GM21360 (cell line): ENCODE measurements around the gene CDC16.
A peak's percentile ranks its signal among the peaks of the same experiment; 100 is the strongest.
"Not testable (repeated sequence)": the region's sequence is repeated elsewhere in the genome, so short reads cannot be mapped to it uniquely, and the experiment has no call there.

ENCODE experiments used
- ATAC-seq: cut with Tn5 transposase; IDR thresholded peaks from one replicate; pipeline ENCODE4 v1.9.1; 2021; ENCODE audit warnings: mild to moderate bottlenecking, moderate library complexity; ENCODE audit not compliant: unreplicated experiment

Gene CDC16, protein sequence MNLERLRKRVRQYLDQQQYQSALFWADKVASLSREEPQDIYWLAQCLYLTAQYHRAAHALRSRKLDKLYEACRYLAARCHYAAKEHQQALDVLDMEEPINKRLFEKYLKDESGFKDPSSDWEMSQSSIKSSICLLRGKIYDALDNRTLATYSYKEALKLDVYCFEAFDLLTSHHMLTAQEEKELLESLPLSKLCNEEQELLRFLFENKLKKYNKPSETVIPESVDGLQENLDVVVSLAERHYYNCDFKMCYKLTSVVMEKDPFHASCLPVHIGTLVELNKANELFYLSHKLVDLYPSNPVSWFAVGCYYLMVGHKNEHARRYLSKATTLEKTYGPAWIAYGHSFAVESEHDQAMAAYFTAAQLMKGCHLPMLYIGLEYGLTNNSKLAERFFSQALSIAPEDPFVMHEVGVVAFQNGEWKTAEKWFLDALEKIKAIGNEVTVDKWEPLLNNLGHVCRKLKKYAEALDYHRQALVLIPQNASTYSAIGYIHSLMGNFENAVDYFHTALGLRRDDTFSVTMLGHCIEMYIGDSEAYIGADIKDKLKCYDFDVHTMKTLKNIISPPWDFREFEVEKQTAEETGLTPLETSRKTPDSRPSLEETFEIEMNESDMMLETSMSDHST

DNA sequence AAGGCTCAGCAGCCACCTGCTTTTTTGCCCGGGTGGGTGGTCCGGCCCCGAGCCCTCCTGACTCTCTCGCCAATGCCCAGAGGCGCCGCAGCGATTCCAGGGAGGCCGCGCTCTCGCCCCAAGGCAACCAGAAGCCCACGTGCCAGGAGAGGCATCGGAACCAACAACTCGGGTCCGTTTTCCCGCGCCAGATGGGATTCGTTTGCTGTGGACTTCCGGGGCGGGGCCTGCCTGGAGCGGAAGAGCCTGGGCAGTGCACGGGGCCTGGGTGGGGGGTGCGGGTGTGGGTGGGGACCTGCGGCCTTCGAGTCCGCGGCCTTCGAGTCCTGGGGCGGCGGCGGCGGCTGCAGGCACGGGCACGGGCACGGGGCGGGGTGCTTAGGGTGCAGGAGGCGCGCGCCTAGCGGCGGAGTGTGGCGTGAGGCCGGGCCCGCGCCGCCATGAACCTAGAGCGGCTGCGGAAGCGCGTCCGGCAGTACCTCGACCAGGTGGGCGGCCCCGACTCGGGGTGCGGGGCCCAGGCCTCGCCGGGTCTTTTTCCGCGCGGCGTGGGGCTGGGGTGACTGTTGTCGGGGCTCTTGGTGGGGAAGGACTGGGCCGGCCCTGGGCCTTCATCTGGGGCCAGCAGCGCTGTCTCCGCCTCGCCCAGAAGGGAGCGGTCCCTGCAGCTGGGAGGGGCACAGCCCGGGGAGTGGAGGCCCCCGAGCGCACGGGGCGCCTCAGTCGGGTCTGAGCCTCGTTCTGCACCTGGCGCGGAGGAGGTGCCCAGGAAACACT, at the start of gene CDC16:
Gene CDC16 (plus strand): TSS at position 253 of the 777 bp plus-strand sequence. CDS start 188 bp downstream, at position 441.
- ATAC-seq: peak; percentile 86

DNA sequence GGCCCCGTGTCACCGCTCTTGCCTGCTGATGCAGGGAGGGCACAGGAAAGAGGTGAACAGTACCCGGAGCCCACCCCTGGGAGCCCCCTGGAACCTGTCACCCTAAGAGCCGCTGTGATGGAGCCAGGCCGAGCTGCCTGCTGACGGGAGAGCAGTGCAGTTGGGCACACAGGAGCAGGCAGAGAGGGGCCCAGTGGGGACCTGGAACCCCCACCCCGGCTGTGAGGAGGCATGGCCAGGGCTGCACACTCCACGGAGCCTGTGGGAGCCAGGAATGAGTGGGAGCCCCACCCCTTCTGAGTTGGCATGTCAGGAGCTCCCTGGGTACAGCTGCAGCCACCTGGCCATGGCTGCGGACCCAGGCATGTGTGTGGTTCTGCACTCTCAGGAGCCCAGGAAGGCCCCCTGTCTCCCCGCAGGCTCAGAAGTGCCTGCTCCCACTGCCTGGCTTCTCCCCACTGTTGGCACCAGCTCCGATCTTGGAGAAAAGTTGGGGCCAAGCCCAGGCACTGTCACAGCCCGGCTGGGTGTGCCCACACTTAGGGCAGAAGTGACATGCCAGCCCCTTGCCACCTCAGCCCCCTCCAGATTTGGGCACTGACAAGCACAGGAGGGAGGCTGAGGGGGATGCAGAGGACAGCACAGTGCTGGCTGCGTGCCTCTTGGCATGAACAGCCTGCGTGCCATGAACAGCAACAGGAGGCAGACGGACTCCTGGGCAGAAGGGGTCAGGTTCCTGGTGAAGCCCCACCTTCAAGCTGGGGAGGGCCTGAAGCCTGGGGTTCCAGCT, 49.3 kb upstream of the CDC16 start:
- no peak for ATAC-seq

DNA sequence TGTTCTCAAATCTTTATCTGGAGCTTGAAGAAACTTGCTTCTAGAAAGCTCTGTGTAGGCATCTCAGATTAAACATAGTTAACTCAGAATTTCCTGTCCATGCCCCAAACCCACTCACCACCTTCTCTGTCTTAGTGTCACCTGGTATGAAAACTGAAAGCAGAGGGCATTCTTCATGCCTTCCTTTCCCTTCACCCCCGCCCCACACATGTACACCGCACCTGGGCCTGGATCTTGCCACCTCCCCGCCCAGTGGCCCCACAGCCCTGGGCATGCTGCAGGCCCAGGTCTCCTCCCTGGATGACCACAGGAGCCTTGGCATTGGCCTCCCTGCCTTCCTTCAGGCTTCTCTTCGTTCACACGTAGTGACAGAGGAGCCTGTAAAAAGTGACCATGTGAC, 39.8 kb upstream of the CDC16 start:
- no peak for ATAC-seq

DNA sequence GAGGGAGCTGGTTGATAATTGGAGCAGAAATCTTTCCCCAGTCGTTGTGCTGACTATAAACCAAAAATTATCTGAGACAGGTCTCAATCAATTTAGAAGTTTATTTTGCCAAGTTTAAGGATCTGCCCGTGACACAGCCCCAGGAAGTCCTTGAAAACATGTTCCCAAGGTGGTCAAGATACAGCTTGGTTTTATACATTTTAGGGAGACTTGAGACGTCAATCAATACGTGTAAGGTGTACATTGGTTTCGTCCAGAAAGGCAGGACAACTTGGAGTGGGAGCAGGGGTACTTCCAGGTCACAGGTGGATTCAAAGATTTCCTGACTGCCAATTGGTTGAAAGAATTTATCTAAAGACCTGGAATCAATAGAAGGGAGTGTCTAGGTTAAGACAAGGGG, 38.1 kb upstream of the CDC16 start:
- ATAC-seq: no peak

DNA sequence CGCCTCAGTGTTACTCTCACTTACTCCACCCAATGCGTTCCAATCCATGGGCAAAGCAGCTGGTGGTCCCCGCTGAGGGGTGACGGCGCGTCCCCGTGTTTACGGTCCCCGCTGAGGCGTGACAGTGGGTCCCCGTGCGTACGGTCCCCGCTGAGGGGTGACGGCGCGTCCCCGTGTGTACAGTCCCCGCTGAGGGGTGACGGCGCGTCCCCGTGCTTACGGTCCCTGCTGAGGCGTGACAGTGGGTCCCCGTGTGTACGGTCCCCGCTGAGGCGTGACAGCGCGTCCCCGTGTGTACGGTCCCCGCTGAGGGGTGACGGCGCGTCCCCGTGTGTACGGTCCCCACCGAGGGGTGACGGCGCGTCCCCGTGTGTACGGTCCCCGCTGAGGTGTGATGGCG, 36.1 kb upstream of the CDC16 start:
- no peak for ATAC-seq

DNA sequence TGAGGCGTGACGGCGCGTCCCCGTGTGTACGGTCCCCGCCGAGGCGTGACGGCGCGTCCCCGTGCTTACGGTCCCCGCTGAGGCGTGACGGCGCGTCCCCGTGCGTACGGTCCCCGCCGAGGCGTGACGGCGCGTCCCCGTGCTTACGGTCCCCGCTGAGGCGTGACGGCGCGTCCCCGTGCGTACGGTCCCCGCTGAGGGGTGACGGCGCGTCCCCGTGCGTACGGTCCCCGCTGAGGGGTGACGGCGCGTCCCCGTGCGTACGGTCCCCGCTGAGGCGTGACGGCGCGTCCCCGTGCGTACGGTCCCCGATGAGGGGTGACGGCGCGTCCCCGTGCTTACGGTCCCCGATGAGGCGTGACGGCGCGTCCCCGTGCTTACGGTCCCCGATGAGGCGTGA, 35.2 kb upstream of the CDC16 start:
- not testable (repeated sequence) for ATAC-seq

DNA sequence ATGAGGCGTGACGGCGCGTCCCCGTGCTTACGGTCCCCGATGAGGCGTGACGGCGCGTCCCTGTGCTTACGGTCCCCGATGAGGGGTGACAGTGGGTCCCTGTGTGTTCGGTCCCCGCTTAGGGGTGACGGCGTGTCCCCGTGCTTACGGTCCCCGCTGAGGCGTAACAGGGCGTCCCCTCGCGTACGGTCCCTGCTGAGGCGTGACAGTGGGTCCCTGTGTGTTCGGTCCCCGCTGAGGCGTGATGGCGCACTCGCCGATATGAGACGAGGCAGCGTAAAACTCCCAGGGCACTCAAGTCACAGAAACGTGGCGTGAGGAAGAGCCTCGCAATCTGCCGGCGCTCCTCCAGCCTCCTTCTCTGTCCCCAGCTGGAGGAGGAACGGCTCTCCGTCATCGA, 34.7 kb upstream of the CDC16 start:
- no peak for ATAC-seq

DNA sequence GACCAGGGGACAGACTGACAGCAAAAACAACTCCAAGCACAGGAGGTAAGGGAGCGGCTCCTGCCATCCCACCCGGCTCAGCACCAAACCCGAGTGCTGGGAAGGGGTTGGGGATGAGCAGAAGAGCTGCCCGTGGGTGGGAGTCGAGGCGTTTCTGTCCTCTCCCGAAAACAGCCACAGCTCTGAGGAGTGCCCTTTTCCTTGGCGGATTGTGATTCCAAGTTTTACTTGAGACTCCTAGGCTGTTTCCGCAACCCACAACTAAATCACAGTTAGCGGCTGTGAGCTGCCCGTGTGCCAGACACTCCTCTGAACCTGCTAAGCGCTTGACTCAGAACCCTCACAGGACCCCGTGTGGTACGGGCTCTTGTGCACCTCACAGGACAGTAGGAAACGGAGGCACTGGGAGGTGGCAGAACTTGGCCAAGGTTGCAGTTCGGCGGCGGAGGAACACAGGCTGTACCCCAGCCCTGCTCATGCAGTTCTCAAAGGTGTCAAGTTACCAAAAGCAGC, 34.2 kb upstream of the CDC16 start:
- ATAC-seq: no peak

DNA sequence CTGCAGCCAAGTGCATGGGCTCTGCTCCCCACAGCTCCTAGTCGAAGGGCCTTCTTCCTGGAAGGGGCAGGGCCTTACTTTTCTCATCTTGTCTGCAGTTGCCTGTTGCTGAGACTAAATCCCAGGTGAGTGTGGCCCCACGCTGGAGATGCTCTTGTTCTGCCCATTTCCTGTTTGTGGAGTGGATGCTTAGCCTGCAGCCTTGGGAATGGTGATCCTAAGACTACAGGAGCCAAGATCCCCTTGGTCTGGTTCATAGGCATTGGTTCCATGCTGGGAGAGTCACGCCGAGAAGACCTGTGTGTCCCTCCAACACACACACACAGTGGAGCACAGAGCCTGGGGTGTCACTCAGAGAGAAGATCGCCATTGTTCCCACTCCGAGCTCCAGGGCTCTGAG, 32.1 kb upstream of the CDC16 start:
- no peak for ATAC-seq

DNA sequence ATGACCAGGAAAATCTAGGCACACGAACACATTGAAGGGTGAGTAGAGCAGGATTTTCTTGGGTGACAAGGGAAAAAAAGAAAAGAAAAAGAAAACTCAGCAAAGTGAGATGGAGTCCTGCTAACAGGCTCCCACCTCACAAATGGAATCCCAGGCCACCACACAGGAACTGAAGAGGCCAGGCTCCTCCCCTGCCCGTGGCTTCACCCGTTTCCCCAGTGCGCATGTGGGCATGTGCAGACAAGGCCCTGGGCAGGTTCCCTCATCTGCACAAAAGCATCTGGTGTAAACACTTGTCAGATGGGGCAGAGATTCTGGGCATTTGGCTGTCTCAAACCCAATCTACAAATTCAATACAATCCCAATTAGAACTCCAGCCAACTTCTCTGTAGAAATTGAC, 31.2 kb upstream of the CDC16 start:
- no peak for ATAC-seq

DNA sequence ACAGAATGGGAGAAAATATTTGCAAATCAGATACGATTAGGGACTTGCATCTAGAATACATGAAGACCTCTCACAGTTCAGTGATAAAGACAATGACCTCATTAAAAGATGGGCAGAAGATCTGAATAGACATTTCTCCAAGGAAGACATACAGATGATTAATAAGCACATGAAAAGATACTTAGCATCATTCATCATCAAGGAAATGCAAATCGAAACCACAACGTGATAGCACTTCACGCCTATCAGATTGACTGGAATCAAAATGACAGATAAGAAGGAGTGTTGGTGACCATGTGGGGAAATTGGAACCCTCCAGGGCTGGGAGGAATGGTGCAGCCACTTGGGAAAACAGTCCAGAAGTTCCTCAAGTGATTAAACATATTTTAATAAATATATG, 29.8 kb upstream of the CDC16 start:
- no peak for ATAC-seq

DNA sequence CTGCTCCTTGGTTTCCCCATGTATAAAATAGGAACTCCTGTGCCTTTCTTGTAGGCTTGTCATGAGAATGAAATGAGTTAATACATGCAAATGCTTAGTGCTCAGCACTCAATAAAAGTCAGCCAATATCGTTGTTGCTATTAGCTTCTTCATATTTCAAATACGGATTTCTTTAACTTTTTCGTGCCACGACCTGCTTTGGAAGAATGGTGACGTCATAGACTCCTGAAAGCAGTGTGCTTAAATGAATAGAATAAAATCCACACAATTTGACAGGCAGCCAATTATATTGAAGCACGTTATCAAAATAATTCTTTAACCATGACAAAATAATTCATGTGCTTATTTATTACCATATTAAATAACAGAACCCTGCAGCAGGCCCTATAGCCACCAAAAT, 26.6 kb upstream of the CDC16 start:
- no peak for ATAC-seq

DNA sequence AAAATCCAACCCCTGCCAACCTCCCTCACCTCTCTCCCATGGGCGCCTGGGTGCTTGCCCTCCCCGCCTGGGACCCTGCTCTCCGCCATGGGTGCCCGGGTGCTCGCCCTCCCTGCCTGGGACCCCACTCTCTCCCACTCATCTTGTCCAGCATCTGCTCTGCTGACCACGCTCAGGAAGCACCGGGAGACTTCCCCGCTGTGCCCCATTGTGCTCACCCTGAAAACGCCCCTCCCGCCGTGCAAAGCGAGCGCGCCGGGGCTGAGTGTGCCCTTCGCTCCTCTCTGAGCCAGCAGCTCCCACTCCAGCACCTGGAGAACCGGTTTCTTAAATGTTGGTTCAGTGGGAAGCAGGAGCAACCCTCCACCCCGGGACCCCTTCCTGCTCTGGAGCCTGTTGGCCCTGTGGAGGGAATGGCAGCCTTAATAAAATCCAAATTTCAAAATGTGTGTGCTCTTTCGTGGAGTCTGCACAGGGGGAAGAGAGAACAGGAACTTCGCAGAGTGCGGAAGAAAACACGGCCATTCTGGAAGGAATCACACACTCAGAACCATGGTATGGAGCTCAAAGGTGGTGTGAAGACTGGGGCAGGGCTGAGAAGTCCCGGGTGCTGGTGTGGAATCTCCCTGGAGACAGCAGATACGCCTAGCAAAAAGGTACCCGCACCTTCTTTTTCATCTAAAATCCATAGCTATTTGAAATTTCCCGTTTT, 23.1 kb upstream of the CDC16 start:
- ATAC-seq: no peak

DNA sequence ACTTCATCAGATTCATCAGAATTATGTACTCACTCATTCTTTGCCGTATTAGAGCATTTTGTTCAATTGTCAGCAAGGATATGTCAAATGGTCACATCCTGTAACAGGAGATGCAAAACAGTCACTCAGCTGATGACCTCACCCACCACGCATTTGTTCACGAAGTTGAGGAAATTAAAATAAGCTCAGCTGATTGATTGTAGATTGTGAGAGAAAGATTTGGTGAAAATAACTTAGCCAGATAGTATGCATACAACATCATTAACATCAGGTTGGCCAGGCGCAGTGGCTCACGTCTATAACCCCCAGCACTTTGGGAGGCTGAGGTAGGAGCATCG, 22.6 kb upstream of the CDC16 start:
- ATAC-seq: no peak

DNA sequence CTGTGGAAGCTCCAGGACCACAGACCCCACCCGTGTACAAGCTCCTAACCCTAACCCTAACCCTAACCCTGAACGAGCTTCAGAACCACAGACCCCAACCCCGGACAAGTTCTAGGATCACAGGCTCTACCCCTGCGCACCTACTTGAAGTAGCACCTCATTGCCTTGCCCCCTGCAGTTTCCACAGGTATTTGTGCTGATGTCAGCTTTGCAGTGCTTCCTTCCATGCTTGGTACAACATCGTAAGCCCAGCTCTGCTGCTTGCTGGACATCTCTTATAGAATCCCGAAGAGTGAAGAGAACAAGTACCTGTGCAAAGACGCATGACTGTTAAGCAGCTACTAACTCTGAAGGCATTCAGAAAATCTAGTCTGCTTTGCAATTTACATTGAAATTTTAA, 20.7 kb upstream of the CDC16 start:
- ATAC-seq: no peak

DNA sequence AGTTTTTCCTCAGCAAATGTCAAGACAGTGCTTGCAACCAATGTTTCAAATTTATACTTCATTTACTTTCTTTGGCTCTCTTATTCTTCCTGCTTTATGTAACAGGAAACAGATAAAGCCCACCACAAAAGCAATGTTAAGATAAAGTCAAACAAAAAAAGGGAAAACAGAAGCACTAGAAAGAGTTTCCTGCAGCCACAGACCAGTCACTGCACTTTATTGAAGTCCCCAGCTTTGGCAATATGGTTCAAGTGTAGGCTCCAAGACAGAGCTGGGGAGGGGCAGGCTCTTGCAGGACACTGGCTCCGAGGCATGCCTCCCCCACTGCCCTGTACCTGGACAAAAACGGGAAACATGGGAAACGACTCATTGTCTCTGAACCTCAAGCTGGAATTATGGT, 15.3 kb upstream of the CDC16 start:
- ATAC-seq: no peak

DNA sequence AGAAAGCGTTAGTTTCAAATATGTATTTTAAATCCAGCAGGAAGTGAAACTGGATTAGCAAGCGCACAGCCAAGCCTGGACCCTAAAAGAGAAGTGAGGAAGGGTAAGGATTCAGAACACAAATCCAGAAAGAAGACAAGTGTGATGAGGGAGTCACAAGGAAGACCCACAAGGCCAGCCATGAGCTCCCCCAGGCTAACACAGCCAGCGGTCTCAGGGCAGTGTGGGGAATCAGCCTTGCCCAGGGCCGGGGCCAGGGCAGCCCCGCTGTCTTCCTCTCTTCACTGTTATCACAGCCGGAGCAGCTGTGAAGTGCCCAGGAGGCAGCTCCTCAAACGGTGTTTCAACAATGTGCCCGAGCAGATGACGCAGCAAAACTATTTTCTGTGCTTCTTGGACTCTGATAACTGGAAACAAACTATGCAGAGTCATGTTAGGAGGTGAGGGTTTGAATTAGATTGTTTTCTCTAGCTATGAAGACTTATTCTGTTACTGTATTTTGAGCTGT, 12.2 kb upstream of the CDC16 start:
- no peak for ATAC-seq

DNA sequence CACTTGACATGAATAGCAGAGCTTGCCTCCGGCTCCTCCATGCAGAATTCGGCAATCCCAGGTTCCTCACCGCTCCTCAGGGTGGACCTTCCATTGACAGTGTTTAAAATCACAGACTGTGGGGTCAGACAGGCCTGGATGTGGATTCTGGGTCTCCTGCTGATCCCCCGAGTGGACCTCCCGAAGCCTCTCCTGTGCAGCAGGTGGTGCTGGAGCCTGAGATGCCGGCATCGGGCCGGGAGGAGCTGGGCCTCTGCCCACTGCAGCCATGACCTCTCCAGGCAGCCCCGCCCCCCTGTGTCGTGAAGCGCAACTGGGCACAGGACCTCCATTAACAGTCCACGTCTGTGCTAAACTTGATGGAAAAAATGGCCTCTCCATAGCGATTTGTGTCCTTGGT, 10.5 kb upstream of the CDC16 start:
- no peak for ATAC-seq

DNA sequence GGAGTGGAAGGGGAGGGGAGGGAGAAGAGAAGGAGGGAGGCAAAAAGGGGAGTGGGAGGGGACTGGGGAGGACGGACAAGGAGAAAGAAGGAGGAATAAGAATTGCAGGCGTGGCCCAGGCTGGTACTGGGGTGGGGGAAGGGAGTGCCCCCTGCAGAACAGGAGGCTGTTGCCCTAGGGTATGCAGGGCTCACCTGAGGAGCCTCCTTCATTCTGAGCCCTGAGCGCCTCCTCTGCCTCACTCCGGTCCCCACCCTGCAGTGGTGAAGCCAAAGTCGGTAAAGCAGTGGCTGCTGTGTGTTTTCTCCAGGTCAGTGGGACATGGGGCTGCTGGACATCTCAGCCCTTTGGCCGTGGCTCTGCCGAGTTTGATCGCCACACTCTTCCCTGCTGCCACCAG, 9.1 kb upstream of the CDC16 start:
- ATAC-seq: no peak

DNA sequence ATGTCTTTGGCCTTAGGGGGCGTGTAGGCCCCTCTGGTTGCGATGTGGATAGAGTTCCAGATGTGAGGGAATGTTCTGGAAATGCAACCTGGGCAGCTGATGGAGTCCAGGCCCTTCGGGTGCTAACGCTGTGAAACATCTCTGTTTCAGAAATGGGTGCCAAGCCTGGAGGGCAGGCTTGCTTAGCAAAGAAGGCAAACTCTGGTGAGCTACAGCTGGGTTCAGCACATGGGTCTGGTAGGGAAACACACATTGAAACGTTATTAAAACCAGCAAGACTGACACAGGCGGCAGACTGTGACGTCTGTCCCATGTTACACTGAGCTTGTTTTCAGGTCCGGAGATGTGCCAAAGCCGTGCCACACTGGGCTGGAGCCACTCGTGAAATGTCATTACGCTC, 8.6 kb upstream of the CDC16 start:
- no peak for ATAC-seq
